Measurements from ENCODE around the gene SRGAP3.

SRGAP3 gene

GRCh38 chr3:9251055-9251786 is 1.8 kb upstream of the SRGAP3 start:
- DNase-seq, result no peak

GRCh38 chr3:9250236-9250635 is 790 bp upstream of the SRGAP3 start:
- DNase-seq, result no peak

- DNase-seq, result no peak
Observed at GRCh38 chr3:9248522-9249271, 749 bp downstream of the SRGAP3 start.

- no peak for DNase-seq
Observed at GRCh38 chr3:9247941-9248521, 1.4 kb downstream of the SRGAP3 start.

- DNase-seq, result no peak
Observed at GRCh38 chr3:9247361-9247940, 2.0 kb downstream of the SRGAP3 start.

GRCh38 chr3:9246189-9246588 is 3.3 kb downstream of the SRGAP3 start:
- no peak for DNase-seq

GRCh38 chr3:9244495-9245183 is 4.8 kb downstream of the SRGAP3 start:
- DNase-seq, result no peak

GRCh38 chr3:9241956-9242355 is 7.5 kb downstream of the SRGAP3 start:
- DNase-seq, result no peak

- DNase-seq, result no peak
Observed at GRCh38 chr3:9239680-9240079, 9.8 kb downstream of the SRGAP3 start.

- no peak for DNase-seq
Observed at GRCh38 chr3:9238721-9239295, 10.6 kb downstream of the SRGAP3 start.

GRCh38 chr3:9238276-9238675 is 11.2 kb downstream of the SRGAP3 start:
- no peak for DNase-seq

- DNase-seq, result no peak
Observed at GRCh38 chr3:9233814-9234600, 15.4 kb downstream of the SRGAP3 start.

GRCh38 chr3:9233101-9233500 is 16.3 kb downstream of the SRGAP3 start:
- DNase-seq, result no peak

GRCh38 chr3:9231937-9232336 is 17.5 kb downstream of the SRGAP3 start:
- DNase-seq, result no peak

- DNase-seq, result no peak
Observed at GRCh38 chr3:9231471-9231870, 18.0 kb downstream of the SRGAP3 start.

GRCh38 chr3:9231006-9231405 is 18.4 kb downstream of the SRGAP3 start:
- DNase-seq, result no peak

GRCh38 chr3:9230596-9230995 is 18.9 kb downstream of the SRGAP3 start:
- DNase-seq, result no peak

GRCh38 chr3:9229879-9230278 is 19.6 kb downstream of the SRGAP3 start:
- no peak for DNase-seq

GRCh38 chr3:9229325-9229724 is 20.1 kb downstream of the SRGAP3 start:
- no peak for DNase-seq

- no peak for DNase-seq
Observed at GRCh38 chr3:9226326-9226725, 23.1 kb downstream of the SRGAP3 start.

GRCh38 chr3:9225268-9225667 is 24.2 kb downstream of the SRGAP3 start:
- DNase-seq, result no peak

- DNase-seq, result no peak
Observed at GRCh38 chr3:9224490-9224889, 25.0 kb downstream of the SRGAP3 start.
